K562 (cell line): Measurements from ENCODE around the gene PLEKHA7. TPM values are rescaled to one million over a fixed set of nuclear protein-coding genes. Genes with fewer than 3 reads are reported as not detected.
A peak's percentile ranks its signal among the peaks of the same experiment; 100 is the strongest.

Experiments used
- ATAC-seq: fragments of 200-7000 bp; cut with Tn5 transposase; 3 replicates; pipeline ENCODE4 v1.9.1; 2020; ENCODE audit warnings: moderate library complexity
- BruUV-seq: library from RNA; stranded (reverse); fragments of 400-500 nt; replicated peaks from 2 replicates; lab custom pipeline; 2021; lab: Mats Ljungman, UMichigan
- CTCF ChIA-PET: fragments of 300-600 bp; formaldehyde crosslinking; extraction: SDS; loops from one replicate; lab custom pipeline; 2021; ENCODE audit warnings: low intra/inter-chr PET ratio; lab: Yijun Ruan, JAX
- POLR2A ChIA-PET: fragments of 300-600, 350-650 bp; sonication (Branson Sonifier 250); formaldehyde crosslinking; extraction: SDS; loops from one replicate; lab custom pipeline; 2021; ENCODE audit warnings: antibody characterized with exemption, inconsistent platforms; lab: Yijun Ruan, JAX
- DNase-seq, 4 experiments: peaks; one replicate each; pipeline versions ENCODE4 v3.0.0 to v3.0.0-alpha.2; 2011 to 2018; ENCODE audit warnings: low spot score in 3 of 4, mixed read lengths in 3 of 4; ENCODE audit errors: extremely low read depth in 1 of 4
- FAIRE-seq: peaks from 2 replicates; lab custom pipeline; 2011; peaks lifted over from hg19 to GRCh38; lab: Jason Lieb, UNC
- H2AFZ ChIP-seq: 2 replicates; pipeline ENCODE4 v1.6.0; 2011; ENCODE audit warnings: low read depth, low read length, control low read depth, inconsistent platforms
- H3K27ac ChIP-seq: fragments of 200-600 bp; 3 replicates; pipeline ENCODE4 v1.8.0; 2011; ENCODE audit warnings: low read depth, mild to moderate bottlenecking, control low read depth, inconsistent platforms, low read length, moderate library complexity, mixed read lengths; ENCODE audit errors: extremely low read depth
- H3K27me3 ChIP-seq, 2 experiments: fragments of 300-600 bp in 1 of 2; 2 replicates in 1 of 2; 3 replicates in 1 of 2; pipeline versions ENCODE4 v1.6.0 to v1.8.0; 2011; ENCODE audit warnings: inconsistent platforms in 2 of 2, low read length in 2 of 2, mild to moderate bottlenecking in 1 of 2, mixed read lengths in 1 of 2, moderate library complexity in 1 of 2; ENCODE audit not compliant: control insufficient read depth in 2 of 2, insufficient read depth in 2 of 2
- H3K36me3 ChIP-seq: fragments of 300-600 bp; 3 replicates; pipeline ENCODE4 v1.8.0; 2011; ENCODE audit warnings: mild to moderate bottlenecking, low read length, inconsistent platforms; ENCODE audit not compliant: control insufficient read depth, insufficient read depth
- H3K4me1 ChIP-seq, 2 experiments: fragments of 200-600 bp in 1 of 2; replicated peaks in 1 of 2; 2 replicates in 1 of 2; 3 replicates in 1 of 2; pipeline versions ENCODE4 v1.5.1 to v1.8.0; 2011; ENCODE audit warnings: inconsistent platforms in 2 of 2, low read length in 2 of 2, mild to moderate bottlenecking in 1 of 2, mixed read lengths in 1 of 2, moderate library complexity in 1 of 2; ENCODE audit not compliant: control insufficient read depth in 2 of 2, insufficient read depth in 2 of 2
- H3K4me2 ChIP-seq: 2 replicates; pipeline ENCODE4 v1.6.1; 2011; ENCODE audit warnings: low read length, control low read depth, inconsistent platforms, mixed read lengths; ENCODE audit not compliant: insufficient read depth
- H3K4me3 ChIP-seq: fragments of 200-600 bp; sonication (generic), shearing (Covaris generic); 2 replicates; pipeline ENCODE4 v1.5.1; 2016; ENCODE audit warnings: control low read depth, inconsistent platforms
- H3K79me2 ChIP-seq: fragments of 200-600 bp; 3 replicates; pipeline ENCODE4 v1.8.0; 2011; ENCODE audit warnings: low read length, inconsistent platforms; ENCODE audit not compliant: control insufficient read depth, insufficient read depth
- H3K9ac ChIP-seq, 2 experiments: 2 replicates each; pipeline versions ENCODE4 v1.6.0 to v1.6.1; 2011; ENCODE audit warnings: low read depth in 2 of 2, low read length in 2 of 2, control low read depth in 1 of 2, inconsistent platforms in 1 of 2, mild to moderate bottlenecking in 1 of 2, mixed read lengths in 1 of 2; ENCODE audit not compliant: insufficient read depth in 1 of 2
- H3K9me1 ChIP-seq: one replicate; pipeline ENCODE4 v1.6.0; 2011; ENCODE audit warnings: inconsistent platforms, mild to moderate bottlenecking, low read length, moderate library complexity; ENCODE audit not compliant: control insufficient read depth, insufficient read depth
- H3K9me3 ChIP-seq: replicated peaks from 2 replicates; pipeline ENCODE4 v1.5.1; 2011; ENCODE audit warnings: low read depth, low read length, inconsistent platforms; ENCODE audit not compliant: control insufficient read depth, insufficient read depth
- H4K20me1 ChIP-seq: replicated peaks from 2 replicates; pipeline ENCODE4 v1.6.1; 2011; ENCODE audit warnings: low read length, inconsistent platforms, mixed read lengths; ENCODE audit not compliant: control insufficient read depth, insufficient read depth
- ARHGAP35 ChIP-seq: fragments of 450-650 bp; IDR thresholded peaks from 2 replicates; pipeline ENCODE4 v1.6.1; 2018; ENCODE audit not compliant: partially characterized antibody
- CHD4 ChIP-seq: fragments of 200-600 bp; sonication (generic); IDR thresholded peaks from 3 replicates; pipeline ENCODE4 v1.6.1; 2012; ENCODE audit warnings: low read depth, mild to moderate bottlenecking, mixed read lengths, low read length, inconsistent platforms; ENCODE audit not compliant: insufficient read depth, insufficient replicate concordance, poor library complexity, severe bottlenecking
- ESRRA ChIP-seq: fragments of 450-650 bp; IDR thresholded peaks from 2 replicates; pipeline ENCODE4 v1.6.1; 2014; ENCODE audit warnings: low read depth, mild to moderate bottlenecking, moderate library complexity, borderline replicate concordance
- MED1 ChIP-seq: sonication (generic); formaldehyde crosslinking; IDR thresholded peaks from 2 replicates; pipeline ENCODE4 v1.8.1; 2023; ENCODE audit warnings: missing genetic modification reagents, borderline replicate concordance
- MYC ChIP-seq, 2 experiments: fragments of 250-450 bp in 1 of 2; sonication (Bioruptor Pico) in 1 of 2; IDR thresholded peaks; 2 replicates each; pipeline versions ENCODE4 v1.5.1 to v1.6.1; 2012 to 2021; ENCODE audit warnings: low read depth in 2 of 2, borderline replicate concordance in 1 of 2, improper control_type of control experiment in 1 of 2, low read length in 1 of 2, mild to moderate bottlenecking in 1 of 2, moderate library complexity in 1 of 2
- NFE2 ChIP-seq: IDR thresholded peaks from 2 replicates; pipeline ENCODE4 v1.6.1; 2014; ENCODE audit warnings: antibody characterized with exemption, low read depth
- RBM39 ChIP-seq: fragments of 200-400 bp; formaldehyde crosslinking; optimal IDR thresholded peaks from 2 replicates; pipeline ENCODE3; 2018; ENCODE audit warnings: low read depth, low read length
- SRSF3 ChIP-seq: fragments of 200-400 bp; formaldehyde crosslinking; IDR thresholded peaks from 2 replicates; pipeline ENCODE4 v1.6.1; 2016; ENCODE audit warnings: mild to moderate bottlenecking, low read length, moderate library complexity; ENCODE audit not compliant: insufficient read depth
- ZNF316 ChIP-seq: fragments of 450-650 bp; IDR thresholded peaks from 2 replicates; pipeline ENCODE4 v1.6.1; 2016
- ZNF507 ChIP-seq: conservative IDR thresholded peaks from 2 replicates; pipeline ENCODE4 v1.6.1; 2017; ENCODE audit warnings: missing genetic modification characterization, missing compliant biosample characterization
- ZNF57 ChIP-seq: fragments of 450-650 bp; formaldehyde crosslinking; IDR thresholded peaks from 2 replicates; pipeline ENCODE4 v1.4.0; 2020; ENCODE audit warnings: mild to moderate bottlenecking, moderate library complexity
- WGBS: fragments of 100-300 bp; shearing (Covaris generic); methylation state at CpG from one replicate; pipeline ENCODE4 v1.1.6; 2016; ENCODE audit warnings: low coverage, mixed read lengths; ENCODE audit not compliant: insufficient coverage; ENCODE audit errors: missing lambda C conversion rate; 5-methylcytosine and 5-hydroxymethylcytosine counted together
- in situ Hi-C: fragments of 300-500 bp; cut with MboI; formaldehyde crosslinking; loops from 4 replicates; pipeline ENCODE4 v1.15.0; 2018; ENCODE audit warnings: inconsistent platforms, mixed read lengths
- intact Hi-C: fragments of 100-400 bp; cut with micrococcal nuclease; formaldehyde crosslinking; loops from 2 replicates; pipeline ENCODE4 v1.14.2; 2022
- polyA plus RNA-seq, 8 experiments: library from polyadenylated mRNA; depleted of rRNA in 4 of 8; stranded (reverse) in 5 of 8; unstranded in 3 of 8; fragments of >200 nt; fragmentation: Nextera tagmentation in 2 of 8; fragmentation: Illumina TruSeq in 1 of 8; extraction: Ambion mirVana in 2 of 8; extraction: Trizol in 1 of 8; gene quantifications; 2 replicates each; pipeline versions ENCODE4 v1.2.1 to v1.2.3, GENCODE V29; 2011 to 2014; ENCODE audit warnings: inconsistent platforms in 1 of 8, missing spikeins in 1 of 8
- total RNA-seq, 7 experiments: library from RNA; depleted of rRNA in 6 of 7; stranded (reverse); fragments of >200 nt in 6 of 7; fragmentation: Illumina TruSeq in 2 of 7; extraction: Trizol in 2 of 7; gene quantifications; 2 replicates each; pipeline versions ENCODE4 v1.2.1 to v1.2.3, GENCODE V29; 2011 to 2021; ENCODE audit warnings: low replicate concordance in 1 of 7
- TF ChIP-seq, protein P1 (sequence below): sonication (generic); formaldehyde crosslinking; IDR thresholded peaks from 2 replicates; pipeline ENCODE4 v1.8.1; 2023; ENCODE audit warnings: mild to moderate bottlenecking, missing genetic modification reagents
- TF ChIP-seq, protein P2 (sequence below): sonication (generic); formaldehyde crosslinking; IDR thresholded peaks from 2 replicates; pipeline ENCODE4 v1.9.0; 2022; ENCODE audit warnings: mild to moderate bottlenecking, missing genetic modification reagents
- TF ChIP-seq, protein P3 (sequence below): sonication (generic); formaldehyde crosslinking; IDR thresholded peaks from 2 replicates; pipeline ENCODE4 v1.8.0; 2023; ENCODE audit warnings: missing genetic modification reagents, mild to moderate bottlenecking, borderline replicate concordance

The PLEKHA7 gene
- total and polyA plus RNA-seq, 9 of the 15 experiments (the other 6 are each of a cell fraction or from before 2014, with no cell fraction given) = 0.06 to 0.77 (median 0.20) TPM; not detected in 1

DNA sequence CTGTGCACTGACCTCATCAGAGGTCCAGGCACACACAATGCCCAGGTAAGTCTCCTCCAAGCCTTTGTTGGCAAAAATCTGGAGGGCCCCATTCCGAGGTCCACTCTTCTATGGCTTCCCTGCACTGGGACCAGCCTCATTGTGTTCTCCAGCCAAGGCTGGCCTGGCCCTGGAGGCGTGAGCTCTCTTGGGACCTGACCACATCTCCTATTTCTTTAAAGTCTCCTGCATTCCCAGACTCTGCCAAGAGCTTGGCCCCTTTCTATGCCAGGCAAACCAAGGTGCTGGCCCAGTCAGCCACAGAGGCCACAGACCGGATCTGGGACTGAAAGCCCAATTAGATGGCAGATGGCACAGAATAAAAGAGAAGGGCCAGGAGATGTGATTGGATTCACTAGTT lies 220.7 kb downstream of the PLEKHA7 start (continued):
- TF ChIP-seq, protein P1, sequence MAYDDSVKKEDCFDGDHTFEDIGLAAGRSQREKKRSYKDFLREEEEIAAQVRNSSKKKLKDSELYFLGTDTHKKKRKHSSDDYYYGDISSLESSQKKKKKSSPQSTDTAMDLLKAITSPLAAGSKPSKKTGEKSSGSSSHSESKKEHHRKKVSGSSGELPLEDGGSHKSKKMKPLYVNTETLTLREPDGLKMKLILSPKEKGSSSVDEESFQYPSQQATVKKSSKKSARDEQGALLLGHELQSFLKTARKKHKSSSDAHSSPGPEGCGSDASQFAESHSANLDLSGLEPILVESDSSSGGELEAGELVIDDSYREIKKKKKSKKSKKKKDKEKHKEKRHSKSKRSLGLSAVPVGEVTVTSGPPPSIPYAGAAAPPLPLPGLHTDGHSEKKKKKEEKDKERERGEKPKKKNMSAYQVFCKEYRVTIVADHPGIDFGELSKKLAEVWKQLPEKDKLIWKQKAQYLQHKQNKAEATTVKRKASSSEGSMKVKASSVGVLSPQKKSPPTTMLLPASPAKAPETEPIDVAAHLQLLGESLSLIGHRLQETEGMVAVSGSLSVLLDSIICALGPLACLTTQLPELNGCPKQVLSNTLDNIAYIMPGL (CRISPR knock-in tag) = no peak
- TF ChIP-seq ESRRA (no peak), ZNF57 (no peak), RBM39 (no peak), ZNF507 (tag) (no peak)
- TF ChIP-seq, all 486 proteins: peak for 0

DNA sequence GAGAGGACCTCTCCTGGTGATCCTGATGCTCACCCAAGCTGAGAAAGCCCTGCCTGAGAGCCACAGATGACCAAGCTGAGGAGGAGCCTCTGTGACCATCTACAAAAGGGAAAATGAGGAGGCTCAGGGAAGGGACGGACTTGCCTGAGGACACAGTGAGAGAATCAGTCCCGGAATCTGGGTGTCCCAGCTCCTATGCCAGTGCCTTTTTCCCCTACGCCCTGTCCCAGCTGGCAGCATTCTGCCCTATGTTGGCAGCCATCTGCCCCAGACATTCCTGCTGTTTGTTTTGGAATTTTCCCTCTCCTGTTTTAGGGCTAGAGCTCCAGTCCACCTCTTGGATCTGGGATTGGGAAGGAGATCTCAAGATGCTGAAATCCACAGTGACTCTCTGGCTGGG lies 221.2 kb downstream of the PLEKHA7 start:
- Histone ChIP-seq H3K9me3 (no peaks in the 10 kb centered on the region), H3K9ac (no peak overlapping the region), H3K4me3 (no peak overlapping the region), H3K27me3 (peaks cover 7 to 49% of the 10 kb centered on the region in 2 experiments), H3K9me1 (no peaks in the 10 kb centered on the region), H3K79me2 (no peaks in the 10 kb centered on the region), H3K27ac (no peak overlapping the region), H3K4me2 (no peak overlapping the region), H3K4me1 (no peaks in the 10 kb centered on the region; a peak in 1 of 5 replicates), H4K20me1 (no peaks in the 10 kb centered on the region), H2AFZ (no peak overlapping the region), H3K36me3 (no peaks in the 10 kb centered on the region)
- ChIA-PET POLR2A (interaction anchor here (0.7 to 1.6 kb wide), 3 partner anchors 8 to 22 kb away, joined by 3 to 5 read pairs (median 3); no protein-coding TSS in a partner anchor), CTCF (no interaction called here)
- DNase-seq (no peak), FAIRE-seq (peak; percentile 6), ATAC-seq (no peak)
- WGBS = 0% methylated on average over 3 of the region's 3 CpGs
- no TSS peak for BruUV-seq
- in situ Hi-C loops = no loop called here
- intact Hi-C loops = no loop called here
- no peak for TF ChIP-seq MED1 (CRISPR knock-in tag)
- TF ChIP-seq, protein P2, sequence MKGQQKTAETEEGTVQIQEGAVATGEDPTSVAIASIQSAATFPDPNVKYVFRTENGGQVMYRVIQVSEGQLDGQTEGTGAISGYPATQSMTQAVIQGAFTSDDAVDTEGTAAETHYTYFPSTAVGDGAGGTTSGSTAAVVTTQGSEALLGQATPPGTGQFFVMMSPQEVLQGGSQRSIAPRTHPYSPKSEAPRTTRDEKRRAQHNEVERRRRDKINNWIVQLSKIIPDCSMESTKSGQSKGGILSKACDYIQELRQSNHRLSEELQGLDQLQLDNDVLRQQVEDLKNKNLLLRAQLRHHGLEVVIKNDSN (CRISPR knock-in tag) = no peak
- TF ChIP-seq, protein P3, sequence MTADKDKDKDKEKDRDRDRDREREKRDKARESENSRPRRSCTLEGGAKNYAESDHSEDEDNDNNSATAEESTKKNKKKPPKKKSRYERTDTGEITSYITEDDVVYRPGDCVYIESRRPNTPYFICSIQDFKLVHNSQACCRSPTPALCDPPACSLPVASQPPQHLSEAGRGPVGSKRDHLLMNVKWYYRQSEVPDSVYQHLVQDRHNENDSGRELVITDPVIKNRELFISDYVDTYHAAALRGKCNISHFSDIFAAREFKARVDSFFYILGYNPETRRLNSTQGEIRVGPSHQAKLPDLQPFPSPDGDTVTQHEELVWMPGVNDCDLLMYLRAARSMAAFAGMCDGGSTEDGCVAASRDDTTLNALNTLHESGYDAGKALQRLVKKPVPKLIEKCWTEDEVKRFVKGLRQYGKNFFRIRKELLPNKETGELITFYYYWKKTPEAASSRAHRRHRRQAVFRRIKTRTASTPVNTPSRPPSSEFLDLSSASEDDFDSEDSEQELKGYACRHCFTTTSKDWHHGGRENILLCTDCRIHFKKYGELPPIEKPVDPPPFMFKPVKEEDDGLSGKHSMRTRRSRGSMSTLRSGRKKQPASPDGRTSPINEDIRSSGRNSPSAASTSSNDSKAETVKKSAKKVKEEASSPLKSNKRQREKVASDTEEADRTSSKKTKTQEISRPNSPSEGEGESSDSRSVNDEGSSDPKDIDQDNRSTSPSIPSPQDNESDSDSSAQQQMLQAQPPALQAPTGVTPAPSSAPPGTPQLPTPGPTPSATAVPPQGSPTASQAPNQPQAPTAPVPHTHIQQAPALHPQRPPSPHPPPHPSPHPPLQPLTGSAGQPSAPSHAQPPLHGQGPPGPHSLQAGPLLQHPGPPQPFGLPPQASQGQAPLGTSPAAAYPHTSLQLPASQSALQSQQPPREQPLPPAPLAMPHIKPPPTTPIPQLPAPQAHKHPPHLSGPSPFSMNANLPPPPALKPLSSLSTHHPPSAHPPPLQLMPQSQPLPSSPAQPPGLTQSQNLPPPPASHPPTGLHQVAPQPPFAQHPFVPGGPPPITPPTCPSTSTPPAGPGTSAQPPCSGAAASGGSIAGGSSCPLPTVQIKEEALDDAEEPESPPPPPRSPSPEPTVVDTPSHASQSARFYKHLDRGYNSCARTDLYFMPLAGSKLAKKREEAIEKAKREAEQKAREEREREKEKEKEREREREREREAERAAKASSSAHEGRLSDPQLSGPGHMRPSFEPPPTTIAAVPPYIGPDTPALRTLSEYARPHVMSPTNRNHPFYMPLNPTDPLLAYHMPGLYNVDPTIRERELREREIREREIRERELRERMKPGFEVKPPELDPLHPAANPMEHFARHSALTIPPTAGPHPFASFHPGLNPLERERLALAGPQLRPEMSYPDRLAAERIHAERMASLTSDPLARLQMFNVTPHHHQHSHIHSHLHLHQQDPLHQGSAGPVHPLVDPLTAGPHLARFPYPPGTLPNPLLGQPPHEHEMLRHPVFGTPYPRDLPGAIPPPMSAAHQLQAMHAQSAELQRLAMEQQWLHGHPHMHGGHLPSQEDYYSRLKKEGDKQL (CRISPR knock-in tag) = no peak
- no peak for TF ChIP-seq CHD4
- TF ChIP-seq SRSF3 = no peak
- TF ChIP-seq MYC (IDR thresholded peaks at IDR 0.05; ENCODE audit: low read depth, low read length) = no peak
- no peak for TF ChIP-seq MYC (CRISPR knock-in tag; IDR thresholded peaks at IDR 0.05; ENCODE audit: borderline replicate concordance, low read depth)
- TF ChIP-seq ARHGAP35 = no peak
- TF ChIP-seq ZNF316 = no peak
- no peak for TF ChIP-seq NFE2
